Right renal pelvis (tissue), 4 donors: ENCODE measurements around the gene HELZ2. TPM values are rescaled to one million over a fixed set of nuclear protein-coding genes. Genes with fewer than 3 reads are reported as not detected.

Source experiments
- DNase-seq, 4 donors: peaks; one replicate each; pipeline ENCODE4 v3.0.0-alpha.2; 2013; ENCODE audit warnings: low read depth in 4 of 4, low spot score in 3 of 4, missing footprints in 1 of 4
- polyA plus RNA-seq, 4 donors: library from polyadenylated mRNA; unstranded; fragments of 120-200 nt; gene quantifications; one replicate each; pipeline ENCODE4 v1.2.1, GENCODE V29; 2013; ENCODE audit not compliant: insufficient read length in 4 of 4

The HELZ2 gene
- polyA plus RNA-seq, 4 donors = 10.1 to 15.3 (median 11.2) TPM

DNA sequence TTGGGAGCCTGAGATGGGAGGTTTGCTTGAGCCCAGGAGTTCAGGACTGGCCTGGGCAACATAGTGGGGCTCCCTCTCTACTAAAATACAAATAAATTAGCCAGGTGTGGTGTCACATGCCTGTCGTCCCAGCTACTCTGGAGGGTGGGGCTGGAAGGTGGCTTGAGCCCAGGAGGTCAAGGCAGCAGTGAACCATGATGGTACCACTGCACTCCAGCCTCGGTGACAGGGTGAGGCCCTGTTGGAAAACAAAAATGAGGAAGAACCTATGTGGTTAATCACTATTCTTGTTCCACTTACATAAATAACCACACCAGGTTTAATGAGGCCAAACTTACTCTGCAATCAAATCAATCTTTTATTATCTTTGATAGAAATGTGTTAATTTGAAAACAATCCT lies 48.1 kb downstream of the HELZ2 start:
- DNase-seq = no peak

GRCh38 chr20:63525185-63525584 lies 48.9 kb downstream of the HELZ2 start:
- DNase-seq = no peak

Other genes starting within 250 kb of the HELZ2 start
- 10 to 100 TPM in 3 of 4 donors, 1 to 10 TPM in 1; 6.1 to 14.7 (median 12.7) TPM for gene CHRNA4, start 212.9 kb downstream of the HELZ2 start, polyA plus RNA-seq
- gene KCNQ2, start 101.6 kb downstream of the HELZ2 start, polyA plus RNA-seq = 1 to 10 TPM; 4.9 to 9.0 (median 5.1) TPM
- gene EEF1A2, start 75.2 kb downstream of the HELZ2 start, polyA plus RNA-seq = 1 to 10 TPM in 3 of 4 donors, under 1 TPM in 1; 0.56 to 3.8 (median 1.4) TPM
- 100 to 1,000 TPM; 159 to 425 (median 233) TPM for gene PPDPF, start 53.5 kb downstream of the HELZ2 start, polyA plus RNA-seq
- gene PTK6, start 36.9 kb downstream of the HELZ2 start, polyA plus RNA-seq = 1 to 10 TPM in 2 of 4 donors, under 1 TPM in 2; 0.44 to 1.1 (median 0.81) TPM
- gene SRMS, start 26.5 kb downstream of the HELZ2 start, polyA plus RNA-seq = under 1 TPM in 3 of 4 donors, not detected in 1; 0.17 to 0.31 (median 0.24) TPM
- 1 to 10 TPM in 3 of 4 donors, under 1 TPM in 1; 0.90 to 2.1 (median 1.1) TPM for gene FNDC11, start 20.1 kb downstream of the HELZ2 start, polyA plus RNA-seq
- gene GMEB2, start 52.9 kb upstream of the HELZ2 start, polyA plus RNA-seq = 10 to 100 TPM in 3 of 4 donors, 1 to 10 TPM in 1; 9.4 to 12.7 (median 10.7) TPM
- 10 to 100 TPM; 23.5 to 39.7 (median 29.3) TPM for gene STMN3, start 79.2 kb upstream of the HELZ2 start, polyA plus RNA-seq
- 10 to 100 TPM; 15.8 to 18.2 (median 17.6) TPM for gene RTEL1, start 84.1 kb upstream of the HELZ2 start, polyA plus RNA-seq
- 1 to 10 TPM; 1.1 to 2.7 (median 1.6) TPM for gene TNFRSF6B, start 122.4 kb upstream of the HELZ2 start, polyA plus RNA-seq
- 10 to 100 TPM; 29.9 to 41.3 (median 34.4) TPM for gene ARFRP1, start 133.7 kb upstream of the HELZ2 start, polyA plus RNA-seq
- 10 to 100 TPM; 15.2 to 24.6 (median 18.0) TPM for gene ZGPAT, start 133.8 kb upstream of the HELZ2 start, polyA plus RNA-seq
- gene LIME1, start 162.4 kb upstream of the HELZ2 start, polyA plus RNA-seq = 10 to 100 TPM in 1 of 4 donors, 1 to 10 TPM in 3; 4.6 to 13.6 (median 7.3) TPM
- gene SLC2A4RG, start 165.5 kb upstream of the HELZ2 start, polyA plus RNA-seq = 100 to 1,000 TPM in 1 of 4 donors, 10 to 100 TPM in 3; 75.7 to 142 (median 80.1) TPM